GM19372 (cell line): ENCODE results near the gene THEMIS.
"Not testable (repeated sequence)": the region's sequence is repeated elsewhere in the genome, so short reads cannot be mapped to it uniquely, and the experiment has no call there.

Experiments used
- ATAC-seq: cut with Tn5 transposase; IDR thresholded peaks from one replicate; pipeline ENCODE4 v1.9.1; 2021; ENCODE audit warnings: mild to moderate bottlenecking, low read depth, moderate library complexity; ENCODE audit not compliant: unreplicated experiment

Gene THEMIS

DNA sequence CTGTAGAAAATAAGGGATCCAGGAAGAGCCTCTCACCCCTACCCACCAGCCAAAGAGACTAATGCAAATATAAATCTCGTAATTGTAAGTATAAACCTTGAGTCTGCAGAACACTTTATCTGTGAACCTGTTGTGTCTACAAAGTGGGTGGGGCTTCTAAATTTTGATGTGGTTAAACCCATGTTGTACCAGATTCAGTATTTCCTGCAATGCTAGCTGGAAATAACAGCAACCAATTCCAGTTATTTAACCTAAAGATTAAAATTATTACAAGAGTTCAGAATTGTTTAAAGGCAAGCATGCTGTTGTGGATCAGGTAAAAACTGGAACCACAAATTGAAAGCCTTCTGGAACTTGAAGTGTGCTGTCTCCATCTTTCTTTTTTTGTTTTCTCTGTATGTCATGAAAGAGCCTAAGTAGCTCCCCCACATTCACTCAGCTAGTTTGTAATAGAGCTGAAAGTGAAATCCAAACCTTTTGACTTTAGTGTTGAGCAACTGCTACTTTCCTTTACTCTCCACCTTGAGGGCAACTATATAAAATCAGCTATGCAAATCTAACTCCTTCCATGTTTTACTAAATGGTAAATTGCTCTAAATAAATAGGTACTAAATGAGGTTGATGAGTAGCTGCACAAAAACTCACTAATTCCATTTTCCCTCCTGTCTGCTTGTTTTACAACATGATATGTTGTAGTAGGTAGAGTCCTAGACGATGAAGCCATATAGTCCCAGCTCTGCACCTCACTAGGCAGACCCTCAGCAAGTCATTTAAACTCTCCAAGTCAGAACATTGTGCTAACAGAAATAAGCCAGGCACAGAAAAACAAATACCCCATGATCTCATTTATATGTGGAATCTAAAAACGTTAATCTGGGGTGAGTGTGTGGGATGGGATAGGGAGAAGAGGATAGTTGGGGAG lies 17.9 kb upstream of the THEMIS start:
- peak; percentile 72 for ATAC-seq

DNA sequence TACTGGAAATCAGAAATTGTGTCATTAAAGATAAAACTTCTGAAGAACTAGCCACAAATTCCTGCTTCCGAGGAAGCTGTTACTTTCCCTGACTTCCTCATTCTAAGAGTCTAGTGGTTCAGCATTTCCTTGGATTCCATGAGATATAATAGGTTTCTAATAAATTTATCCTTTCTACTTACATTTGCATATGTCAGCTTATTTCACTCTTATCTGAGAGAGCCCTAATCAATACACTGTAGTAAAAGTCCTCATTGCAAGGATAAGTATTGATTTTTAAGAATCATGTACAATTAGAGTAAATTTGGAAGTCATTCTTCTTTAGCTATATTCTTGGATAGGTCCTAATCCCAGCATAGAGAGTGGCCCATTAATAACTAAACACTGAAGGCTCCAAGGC lies 16.9 kb upstream of the THEMIS start:
- no peak for ATAC-seq

DNA sequence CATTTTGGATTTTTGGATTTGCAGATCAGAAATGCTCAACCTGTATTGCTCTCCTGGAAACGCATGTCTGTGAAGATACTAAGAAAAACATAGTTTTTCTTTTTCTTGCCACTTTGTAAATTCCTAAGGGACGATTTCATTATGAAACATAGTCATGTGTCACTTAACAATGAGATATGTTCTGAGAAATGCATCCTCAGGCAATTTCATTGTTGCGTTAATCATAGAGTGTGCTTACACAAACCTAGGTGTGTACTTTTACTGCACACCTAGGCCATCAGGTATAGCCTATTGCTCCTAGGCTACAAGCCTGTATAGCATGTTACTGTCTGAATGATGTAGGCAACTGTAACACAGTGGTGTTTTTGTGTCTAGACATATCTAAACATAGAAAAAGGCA lies 13.4 kb upstream of the THEMIS start:
- ATAC-seq = no peak

DNA sequence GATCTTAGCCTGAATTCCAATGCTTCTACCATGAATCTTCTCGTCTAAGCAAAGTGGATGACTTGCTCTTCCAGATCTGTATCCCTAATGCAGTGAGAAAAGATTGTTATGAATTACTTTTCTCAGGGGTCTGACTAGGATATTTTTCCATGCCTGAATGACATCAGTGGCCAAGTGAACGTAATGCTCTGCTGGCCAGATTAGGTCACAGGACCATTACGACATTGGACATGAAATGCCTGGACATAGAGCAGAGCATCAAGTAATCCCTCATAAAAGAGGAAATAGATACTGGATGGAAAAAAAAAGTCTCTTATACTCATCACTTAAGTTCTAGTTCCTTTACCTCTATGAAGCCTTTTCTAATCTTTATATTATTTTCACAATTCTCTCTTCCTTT lies 12.1 kb upstream of the THEMIS start:
- no peak for ATAC-seq

DNA sequence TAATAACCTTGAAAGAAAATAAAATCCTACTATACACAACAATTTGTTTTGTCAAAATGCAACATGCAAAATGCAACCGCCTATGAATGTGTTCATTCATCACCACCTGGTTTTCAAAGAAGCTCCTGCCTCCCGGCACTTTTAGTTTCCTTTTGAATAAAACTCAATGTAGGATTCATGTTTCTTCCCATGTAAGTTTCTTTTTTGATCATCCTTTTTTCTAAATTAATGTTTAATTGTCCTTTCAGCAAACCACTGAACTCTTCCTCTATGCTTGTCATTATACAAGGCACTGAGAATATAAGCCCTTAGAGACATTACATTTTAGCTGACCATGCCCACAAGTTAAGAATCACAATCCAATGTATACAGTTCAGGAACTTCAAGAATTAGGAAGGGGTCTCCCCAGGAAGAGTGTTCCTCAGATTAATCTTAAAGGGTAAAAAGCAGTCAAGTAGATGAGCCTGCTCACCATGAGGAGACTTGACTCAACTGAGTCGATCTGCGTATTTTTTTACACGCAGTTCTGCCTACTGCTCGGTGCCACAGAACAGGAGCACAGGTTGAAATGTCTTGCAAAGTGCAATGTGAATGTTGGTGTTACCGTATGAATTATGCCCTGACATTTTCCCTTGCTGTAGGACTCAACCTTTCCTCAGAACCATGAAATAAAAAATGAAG lies 7.2 kb upstream of the THEMIS start:
- ATAC-seq = peak; percentile 65

DNA sequence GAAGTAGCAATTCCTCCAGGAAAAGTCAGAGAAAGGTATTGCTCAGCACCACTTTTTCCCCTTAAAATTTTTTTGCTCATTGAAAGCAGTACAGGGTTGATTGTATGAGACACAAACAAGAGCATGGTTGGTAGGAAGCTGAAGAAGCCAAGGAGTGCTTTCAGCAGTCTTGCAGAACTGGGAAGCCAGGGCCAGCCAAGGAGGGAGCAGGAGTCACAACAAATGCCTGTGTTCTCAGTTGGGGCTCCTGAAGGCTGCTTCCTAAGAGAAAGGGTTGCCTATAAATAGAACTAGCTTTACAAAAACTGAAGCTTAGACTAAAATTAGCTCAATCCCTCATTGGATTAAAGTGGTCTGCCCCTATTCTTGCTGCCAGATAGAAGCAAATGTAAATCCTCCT lies 3.3 kb upstream of the THEMIS start:
- ATAC-seq = no peak

DNA sequence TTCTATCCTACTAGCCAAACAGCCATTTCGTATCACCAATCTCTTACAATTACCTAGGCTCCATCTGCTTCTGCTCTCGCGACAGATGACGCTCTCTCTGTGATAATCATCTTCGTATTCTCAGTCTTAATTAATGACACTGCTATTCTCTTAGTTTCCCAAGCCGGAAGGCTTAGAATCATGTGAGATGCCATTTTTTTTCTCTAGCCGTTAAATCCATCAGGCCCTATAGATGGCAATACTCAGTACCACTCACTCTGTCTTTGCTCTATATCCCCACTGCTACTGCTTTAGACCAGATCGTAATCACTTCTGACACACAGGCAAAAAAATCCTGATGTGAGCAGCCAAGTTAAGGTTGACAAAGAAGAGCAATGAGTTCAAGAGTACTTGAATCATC lies 2.1 kb upstream of the THEMIS start:
- ATAC-seq = no peak

DNA sequence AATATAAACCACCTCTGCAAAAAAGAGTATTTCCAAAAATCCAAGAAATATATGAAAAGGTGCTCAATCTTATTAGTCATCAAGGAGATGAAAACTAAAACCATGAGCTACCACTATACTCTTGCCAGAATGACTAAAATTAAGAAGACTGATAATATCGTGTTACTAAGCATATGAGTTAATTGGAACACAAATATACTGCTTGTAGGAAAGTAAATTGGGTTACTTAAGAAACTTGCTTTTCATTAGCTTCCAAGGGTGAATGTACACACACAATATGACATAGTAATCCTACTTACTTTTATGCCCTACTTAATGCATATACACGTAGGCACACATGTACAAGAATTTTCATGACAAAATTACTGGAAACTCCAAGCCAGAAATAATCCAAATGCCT lies 3.4 kb downstream of the THEMIS start:
- ATAC-seq = no peak

DNA sequence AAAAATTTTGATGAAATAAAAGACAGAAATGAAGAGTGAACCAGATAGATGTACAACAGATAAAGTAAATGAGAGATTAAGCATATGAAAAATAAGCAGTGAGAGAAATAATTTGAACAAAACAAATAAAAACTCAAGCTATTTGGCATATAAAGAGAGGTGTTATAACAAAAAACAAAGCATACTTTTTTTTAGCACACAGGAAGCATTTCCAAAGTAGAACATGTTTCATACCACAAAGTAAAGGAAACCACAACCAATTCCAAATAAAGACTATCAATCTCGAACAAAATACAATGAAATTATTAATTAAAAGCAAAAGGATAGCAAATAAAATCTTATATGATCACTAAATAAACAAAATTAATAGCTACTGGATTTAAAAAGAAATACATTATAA lies 6.8 kb downstream of the THEMIS start:
- ATAC-seq = no peak

DNA sequence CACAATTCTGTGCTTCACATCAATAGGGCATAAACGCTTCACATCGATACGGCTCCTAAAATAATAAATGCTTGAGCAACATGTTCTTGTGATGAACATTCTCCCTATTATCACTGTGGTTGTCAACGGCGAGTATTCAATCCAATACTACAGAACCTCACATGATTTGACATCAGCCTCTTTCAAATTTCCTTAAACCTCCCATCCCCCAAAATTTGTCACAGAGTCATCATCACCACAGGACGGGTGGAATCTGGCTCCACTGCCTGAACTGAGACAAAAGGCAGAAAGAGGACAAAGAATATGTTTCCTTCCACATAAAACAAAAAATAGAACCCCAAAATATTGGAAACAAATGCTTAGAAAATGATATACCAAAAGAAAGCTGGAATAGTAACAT lies 7.3 kb downstream of the THEMIS start:
- no peak for ATAC-seq

DNA sequence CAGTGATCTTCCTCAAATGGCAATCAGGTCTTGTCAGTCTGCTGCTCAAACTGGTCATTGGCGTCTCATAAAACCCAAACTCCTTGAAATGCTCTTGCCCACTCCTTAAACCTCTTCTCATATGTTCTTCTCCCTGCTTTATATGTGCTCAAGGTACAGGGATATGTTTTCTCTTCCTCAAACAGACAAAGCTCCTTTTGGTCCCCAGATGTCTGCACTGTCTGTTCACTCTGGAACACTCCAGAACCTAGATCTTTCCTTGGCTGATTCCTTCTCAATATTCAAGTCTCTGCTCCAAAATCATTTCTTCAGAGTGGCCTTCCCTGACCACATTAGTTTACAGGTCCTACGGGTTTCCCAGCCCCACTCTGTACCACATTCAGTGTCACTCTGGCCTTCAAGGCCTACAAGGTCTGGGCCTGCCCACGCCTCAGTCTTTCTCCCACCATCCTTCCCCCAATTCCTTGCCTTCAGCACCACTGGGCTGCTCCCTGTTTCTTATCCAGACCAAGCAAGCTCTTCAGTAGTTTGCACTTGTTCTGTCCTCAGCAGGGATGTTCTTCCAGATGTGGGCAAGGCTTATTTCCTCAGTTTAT lies 9.0 kb downstream of the THEMIS start:
- no peak for ATAC-seq

DNA sequence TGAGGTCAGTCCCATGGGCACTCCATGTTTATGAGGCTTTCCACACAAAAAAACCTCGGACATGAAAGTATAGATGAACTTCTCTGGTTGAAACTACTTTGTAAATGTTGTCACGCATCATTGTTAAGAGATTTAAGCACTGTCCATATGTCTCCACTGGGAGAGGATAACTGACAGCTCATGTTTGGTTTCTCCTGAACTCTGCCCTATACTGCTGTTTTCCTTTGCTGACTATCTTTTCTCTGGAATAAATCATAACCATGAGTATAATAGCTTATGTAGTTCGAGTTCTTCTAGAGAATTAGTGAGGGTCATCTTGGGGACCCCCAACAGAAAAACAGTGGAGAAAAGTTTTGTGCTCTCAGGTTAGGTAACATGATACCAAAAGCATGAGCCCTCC lies 14.3 kb downstream of the THEMIS start:
- ATAC-seq = no peak

DNA sequence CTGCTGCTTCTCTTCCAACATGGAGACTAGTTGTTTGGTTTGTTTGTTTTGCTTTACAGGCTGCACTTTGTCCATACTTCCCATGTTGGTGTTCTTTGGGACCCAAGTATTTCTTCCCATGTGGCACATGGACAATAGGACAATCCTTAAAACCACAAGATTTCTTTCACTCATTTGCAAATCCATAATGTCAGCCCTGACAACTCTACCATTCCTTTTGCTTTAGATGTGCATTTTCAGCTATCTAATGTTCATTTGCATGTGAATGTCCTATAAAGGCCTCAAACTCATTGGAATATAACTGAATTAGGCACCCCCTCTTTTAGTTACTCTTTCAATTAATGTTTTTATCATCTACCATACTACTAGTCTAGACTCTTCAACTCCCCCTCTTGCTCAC lies 16.7 kb downstream of the THEMIS start:
- no peak for ATAC-seq

DNA sequence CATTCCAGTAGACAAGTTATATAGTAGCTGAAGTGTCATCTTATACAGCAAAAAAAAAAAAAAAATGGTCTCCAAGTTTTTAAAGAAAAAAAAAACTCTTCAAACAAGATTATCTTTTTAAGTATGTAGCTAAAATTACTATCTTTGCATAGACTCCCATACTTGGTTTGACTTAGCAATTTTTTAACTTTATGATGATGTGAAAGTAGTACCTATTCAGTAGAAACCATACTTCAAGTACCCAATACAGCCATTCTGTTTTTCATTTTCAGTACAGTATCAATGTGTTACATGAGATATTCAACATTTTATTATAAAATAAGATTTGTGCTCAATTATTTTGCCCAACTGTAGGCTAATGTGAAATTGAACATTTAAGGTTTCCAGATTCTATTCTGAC lies 18.9 kb downstream of the THEMIS start:
- ATAC-seq = not testable (repeated sequence)

DNA sequence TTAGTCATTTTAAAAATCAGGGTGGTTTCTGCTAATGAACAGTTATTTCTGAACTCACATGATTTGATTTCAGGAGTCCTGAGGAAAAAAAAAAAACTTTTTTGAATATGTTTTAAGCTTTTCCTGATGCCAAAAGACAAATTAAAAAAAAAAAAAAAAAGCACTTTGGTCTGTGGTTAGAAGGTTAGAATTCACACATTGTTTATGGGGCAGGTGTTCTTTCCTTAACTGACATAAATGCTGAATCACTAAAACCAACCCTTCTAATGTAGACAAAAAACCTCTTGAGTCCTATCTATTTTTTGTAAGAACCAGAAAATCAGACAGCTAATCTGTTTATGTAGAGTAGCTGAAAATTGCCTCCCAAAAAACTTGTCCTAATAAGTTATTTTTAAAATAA lies 20.4 kb downstream of the THEMIS start:
- ATAC-seq = no peak

DNA sequence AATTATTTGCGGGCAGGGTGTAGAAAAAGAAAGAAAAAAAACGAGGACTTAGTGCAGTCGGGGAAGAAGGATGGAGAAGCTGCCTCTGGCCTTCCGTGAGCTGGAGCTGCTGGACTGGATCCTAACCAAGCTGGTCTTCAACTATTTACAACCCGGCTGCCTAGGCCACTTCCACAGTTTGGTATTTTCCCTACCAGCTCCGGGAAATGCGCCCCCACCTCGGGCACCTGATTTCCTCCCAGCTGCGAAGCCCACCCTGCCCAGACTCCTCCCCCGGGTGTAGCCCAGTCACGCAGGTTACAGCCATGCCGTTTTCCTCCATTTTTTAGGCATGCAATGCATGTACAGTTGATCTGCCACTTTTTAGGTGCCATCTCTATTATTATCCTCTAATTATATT lies 21.2 kb downstream of the THEMIS start:
- no peak for ATAC-seq

DNA sequence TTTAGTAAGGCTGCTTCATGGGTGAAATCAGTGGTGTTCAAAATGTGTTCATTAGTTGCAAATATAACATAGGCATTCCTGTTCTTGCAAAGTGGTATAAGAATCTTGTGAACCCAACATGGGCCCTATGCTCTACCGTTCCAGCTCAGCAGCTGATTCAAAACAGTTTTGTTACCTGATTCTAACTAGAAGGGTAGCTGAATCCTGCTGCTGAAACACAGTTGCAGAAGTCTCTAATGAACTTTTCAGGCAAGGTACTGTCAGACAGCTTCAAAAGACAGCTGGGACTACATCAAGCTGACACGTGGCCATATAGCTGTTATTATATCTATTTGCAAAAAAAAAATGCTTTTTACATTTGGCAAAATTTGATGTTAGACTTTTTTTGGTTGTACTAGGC lies 22.7 kb downstream of the THEMIS start:
- no peak for ATAC-seq

DNA sequence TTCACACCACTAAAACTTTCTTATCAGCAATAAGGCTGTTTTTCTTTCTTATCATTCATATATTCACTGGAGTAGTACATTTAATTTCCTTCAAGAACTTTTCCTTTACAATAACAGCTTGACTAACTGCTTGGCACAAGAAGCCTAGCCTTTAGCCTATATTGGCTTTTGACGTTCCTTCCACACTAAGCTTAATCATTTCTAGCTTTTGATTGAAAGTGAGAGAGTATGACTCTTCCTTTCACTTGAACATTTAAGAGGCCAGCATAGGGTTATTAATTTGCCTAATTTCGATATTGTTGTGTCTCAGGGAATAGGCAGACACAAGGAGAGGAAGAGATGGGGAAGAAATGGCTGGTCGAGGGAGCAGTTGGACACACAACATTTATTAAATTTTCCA lies 23.6 kb downstream of the THEMIS start:
- ATAC-seq = no peak

DNA sequence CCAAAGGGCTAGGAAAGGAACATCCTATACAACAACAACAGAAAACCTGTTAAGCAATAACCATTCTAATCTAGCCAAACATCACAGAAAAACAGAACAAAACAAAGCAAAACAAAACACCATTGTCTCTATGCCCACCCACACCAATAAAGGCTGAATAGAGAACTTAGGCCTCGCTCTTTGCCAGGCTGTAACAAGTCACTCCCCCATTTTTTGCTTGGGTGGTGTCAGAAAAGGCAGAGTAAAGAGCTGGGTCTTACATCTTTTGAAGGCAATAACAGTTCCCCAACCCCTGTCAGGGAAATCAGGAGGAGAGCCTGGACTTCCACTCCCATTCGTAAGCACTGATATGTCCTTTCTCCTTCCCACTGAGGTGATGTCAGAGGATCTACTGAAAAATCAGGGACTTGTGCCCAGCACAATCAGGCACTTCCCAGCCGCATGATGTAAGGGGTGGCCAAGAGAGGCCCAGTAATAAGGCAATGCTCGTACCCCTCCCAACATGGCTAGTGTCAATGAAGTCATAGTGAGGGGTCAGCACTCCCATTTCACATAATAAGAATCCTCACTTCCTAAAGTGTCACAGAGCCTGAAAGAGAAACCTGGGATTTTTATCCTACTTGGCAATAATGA lies 31.0 kb downstream of the THEMIS start:
- no peak for ATAC-seq

DNA sequence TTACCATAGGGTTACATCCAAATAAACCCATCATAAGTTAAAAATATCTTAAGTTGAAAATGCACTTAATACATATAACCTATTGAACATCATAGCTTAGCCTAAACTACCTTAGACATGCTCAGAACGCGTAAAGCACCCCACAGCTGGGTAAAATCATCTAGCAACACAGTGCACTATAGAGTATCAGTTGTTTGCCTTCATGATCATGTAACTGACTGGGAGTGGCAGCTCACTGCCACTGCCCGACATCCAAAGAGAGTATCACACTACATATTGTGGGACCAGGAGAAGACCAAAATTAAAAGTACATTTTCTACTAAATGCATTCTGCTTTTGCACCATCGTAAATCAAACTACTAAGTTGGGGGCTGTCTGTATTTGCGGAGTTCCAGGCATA lies 31.7 kb downstream of the THEMIS start:
- ATAC-seq = no peak

DNA sequence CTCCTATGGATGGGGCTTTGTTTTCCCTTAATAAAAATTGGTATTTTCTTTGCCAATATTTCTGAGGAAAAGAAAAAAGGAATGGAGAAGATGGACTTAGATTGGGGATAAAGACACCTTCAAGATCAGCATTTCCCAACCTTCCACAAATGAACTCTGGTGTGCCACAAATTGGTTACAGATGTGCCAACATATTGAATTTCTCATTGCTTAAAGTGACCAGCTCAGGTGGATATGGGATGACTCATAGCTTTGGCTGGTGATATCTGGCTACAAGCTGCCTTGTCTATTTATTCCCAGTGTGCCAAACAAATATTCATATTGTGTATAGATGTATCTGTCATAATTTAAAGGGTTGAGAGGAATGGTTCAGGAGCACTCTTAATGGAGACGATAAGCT lies 32.5 kb downstream of the THEMIS start:
- no peak for ATAC-seq
